ENCODE measurements around the gene REELD1.

Gene REELD1

DNA sequence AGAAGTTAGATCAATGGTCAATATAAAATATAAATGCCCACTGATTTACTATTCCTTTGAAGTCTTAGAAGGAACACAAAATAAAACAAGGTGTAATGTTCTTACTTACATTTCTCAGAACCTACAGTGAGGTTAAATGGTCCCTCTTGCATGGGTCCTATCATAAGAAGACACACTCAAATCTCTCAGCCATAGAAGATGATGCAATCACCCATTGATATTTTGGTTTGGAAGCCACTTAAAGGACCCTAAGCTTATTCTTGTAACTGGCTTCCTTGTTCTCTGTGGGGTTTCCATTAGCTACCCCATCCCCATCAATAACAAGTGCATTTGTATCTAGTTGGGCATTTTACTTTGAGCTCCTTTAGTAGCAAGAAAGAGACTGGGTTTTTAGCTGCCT, 15.1 kb downstream of the REELD1 start:
- no peak for DNase-seq

DNA sequence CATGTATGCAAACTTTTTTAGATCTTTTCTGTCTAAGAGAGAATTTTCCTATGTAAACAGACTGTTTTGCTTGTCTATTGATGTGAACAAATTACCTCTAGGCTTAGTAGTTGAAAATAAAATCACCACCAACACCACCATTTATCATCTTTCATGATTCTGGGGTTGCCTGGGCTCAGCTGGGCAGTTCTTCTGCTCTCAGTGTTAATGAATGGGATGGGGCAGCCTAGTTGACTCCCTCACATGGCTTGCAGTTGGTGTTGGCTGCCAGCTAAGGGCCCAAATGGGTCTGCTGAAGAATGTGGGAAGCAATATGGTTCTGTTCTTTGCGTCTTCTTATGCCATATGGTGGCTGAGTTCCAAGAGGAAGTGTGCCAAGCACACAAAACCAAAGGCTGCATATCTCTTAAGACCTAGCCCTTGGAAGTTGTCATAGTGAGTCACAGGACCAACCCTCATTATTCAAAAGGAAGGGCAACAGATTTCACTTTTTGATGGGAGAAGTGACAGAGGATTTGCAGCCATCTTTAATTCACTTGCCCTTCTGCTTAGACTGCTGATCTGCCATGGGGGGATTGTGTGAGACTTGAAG, 17.9 kb downstream of the REELD1 start:
- DNase-seq: no peak

DNA sequence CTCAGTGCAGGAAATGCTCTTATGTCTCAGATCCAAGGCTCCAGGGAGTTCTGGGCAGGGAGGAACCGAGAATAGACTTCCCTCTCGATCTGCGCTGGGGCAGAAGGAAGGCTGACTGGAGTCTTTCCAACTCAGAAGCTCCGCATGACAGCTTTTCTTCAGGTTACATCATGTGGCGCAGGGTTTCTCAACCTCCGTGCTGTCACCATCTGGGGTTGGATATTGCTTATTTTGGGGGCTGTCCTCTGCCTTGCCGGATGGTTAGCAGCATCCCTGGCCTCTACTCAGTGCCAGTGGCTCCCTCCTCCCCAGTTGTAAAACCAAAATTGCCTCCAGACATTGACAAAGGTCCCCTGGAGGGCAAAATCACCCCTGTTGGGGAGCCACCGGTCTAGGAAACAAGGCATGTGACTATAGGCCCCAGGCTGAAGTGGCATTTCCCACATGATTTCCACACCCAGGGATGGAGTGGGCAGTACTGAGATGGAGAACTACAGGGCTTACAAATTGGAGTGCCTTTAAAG, 21.4 kb downstream of the REELD1 start:
- no peak for DNase-seq

DNA sequence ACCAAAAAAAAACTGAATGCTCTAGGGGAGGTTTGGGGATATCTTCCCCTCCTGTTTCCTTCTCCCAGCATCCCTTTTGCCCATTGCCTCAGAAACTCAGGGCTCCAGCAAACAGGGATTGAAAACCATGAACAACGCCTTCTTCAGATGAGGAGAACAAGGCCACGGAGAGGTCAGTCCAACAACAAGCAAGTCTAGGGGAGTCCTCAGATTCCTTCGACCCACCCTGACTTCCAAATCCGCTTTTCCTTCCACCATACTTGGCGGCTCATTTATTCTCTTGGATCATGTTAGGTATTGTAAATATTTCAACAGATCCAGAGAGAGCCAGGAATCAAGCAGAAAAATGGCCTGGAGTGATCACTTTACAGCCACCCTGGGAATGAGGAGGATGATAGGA, 21.9 kb downstream of the REELD1 start:
- DNase-seq: no peak

DNA sequence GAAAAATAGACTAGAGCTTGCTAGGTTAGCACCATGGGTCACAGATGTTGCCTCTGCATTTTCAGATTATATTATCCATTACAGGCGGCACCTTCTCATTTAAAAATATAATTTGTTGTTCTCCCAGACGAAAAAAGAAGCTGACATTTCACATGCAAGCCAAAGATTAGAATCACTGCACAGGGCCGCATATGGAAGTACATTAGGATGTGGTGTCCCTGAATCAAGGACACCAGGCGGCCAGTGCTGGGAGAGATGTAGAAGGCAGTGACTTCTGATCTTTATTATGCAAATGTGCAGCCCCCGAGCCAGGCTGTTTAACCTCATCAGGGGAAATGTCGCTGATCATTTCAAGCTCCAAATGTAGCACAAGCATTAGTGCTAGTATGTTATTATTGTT, 22.8 kb downstream of the REELD1 start:
- no peak for DNase-seq

DNA sequence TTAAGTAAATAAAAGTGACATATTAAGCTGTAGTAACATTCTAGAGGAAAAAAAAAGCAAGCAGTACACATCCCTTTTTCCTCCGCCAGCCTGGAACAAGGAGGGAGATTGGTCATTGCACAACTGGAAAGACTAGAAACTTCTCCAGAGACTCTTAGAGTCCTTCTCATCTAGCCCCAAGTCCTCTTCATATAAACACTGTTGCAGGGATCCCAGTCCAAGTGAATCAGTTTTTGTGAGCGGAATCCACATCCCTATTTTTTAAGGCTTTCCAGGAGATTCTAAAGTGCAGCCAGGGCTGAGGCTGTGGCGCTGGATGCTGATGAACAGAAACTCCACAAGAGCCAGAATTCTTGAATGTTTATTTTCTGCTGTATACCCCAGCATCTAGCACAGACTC, 23.8 kb downstream of the REELD1 start:
- DNase-seq: no peak

DNA sequence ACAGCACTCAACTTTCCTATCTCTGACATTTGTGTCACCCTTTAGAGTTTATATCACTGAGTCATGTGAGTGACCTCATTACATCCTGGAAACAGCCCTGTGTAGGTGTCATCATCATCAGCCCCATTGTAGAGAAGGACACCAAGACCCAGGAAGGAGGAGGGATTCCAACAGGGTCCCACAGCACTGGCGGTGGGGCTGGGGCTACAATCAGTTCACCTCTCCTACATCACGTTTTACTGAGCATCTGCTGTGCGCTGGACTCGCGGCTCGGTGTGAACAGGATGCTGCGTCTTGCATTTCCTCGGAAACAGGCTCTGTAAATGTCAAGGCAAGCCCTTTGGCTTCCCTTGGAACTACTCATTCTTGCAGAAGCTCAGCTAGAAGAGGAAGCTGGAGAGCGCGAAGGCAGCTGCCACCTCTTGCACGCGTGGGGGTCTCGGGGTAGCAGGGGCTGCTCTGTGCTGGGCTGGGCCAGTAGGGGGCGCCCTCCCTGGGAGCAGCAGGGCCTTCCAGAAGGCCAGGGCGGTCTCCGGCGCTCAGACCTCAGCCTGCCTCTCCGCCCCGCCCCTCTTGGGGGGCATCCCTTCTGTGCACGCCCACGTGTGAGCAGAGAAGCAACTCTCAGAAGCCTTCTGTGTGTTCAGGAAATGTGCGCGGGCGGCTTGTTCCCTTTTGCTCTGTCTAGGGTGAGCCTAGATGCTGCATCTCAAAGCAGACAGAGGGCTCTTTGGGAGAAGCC, 29.0 kb downstream of the REELD1 start:
- DNase-seq: no peak

DNA sequence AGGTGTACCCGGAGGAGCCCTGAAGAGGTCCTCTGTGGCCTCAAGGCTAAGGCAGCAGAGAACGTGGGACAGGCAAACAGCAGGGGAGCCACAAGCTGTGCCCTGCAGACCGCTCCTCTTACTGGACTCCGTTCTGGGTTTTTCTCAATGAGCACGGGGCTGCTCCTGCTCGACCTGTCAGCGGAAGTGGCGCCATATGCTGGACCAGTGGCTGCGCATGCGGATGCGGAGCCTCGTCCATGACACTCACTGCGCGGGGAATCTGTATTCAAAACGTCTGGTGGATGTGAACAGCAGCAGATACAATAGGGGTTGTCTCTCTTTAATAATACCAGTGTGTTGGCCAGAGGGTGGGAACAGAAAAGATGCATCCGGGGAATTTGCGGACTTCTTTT, 29.5 kb downstream of the REELD1 start:
- DNase-seq: no peak

DNA sequence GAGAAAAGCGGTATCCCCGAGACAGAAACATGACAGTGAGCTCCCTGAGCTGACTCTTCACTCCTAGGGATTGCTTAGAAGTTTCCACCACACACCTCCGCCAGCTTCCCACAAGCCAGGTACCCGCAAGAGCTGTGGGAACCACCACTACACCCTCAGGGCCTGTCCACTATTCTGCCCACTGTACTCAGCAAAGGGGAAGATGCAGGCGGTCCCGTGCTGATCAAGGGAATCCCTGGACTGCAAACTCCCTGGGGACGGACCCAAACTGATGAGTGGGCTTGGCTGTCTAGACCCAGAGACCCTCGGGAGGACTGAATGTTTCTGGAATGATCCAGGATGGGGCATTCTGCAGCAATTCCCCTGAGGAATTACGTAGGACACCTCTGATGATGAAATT, 30.2 kb downstream of the REELD1 start:
- no peak for DNase-seq

DNA sequence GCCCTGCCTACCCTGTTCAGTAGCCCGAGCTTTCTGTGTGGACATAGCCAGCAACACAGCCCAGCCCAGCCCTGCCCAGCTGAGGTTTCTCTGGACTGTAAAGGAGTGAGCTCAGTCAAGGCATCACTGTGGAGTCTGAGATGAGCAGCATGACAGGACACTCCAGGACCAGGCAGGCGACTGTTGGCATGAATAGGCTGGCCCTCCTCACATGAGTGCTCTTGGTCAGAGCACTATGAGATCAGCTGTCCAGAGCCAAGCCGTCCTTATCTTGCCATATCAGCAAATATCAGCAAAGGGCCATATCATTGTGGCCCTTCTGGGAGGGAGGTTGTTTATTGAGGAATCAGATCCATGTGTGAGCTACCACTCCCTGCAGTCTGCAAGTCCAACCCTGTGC, 30.9 kb downstream of the REELD1 start:
- no peak for DNase-seq

DNA sequence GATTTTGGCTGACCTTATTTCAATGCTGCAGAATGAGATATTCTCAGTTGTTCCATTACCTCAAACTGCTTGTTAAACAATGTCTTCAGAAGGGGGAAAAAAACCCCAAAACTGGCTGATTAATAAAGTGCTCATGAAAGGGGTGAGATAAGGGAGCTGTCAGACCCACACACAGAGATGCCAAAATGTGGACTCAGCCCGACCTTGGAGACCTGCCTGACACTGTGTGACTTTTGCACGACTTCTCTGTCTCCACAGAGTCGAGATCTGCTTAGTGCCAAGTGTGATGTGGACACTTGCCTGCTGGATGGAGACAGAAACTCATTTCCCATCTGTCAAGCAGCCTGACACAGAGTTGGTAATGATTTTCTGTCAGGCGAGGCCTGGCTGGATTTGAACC, 31.5 kb downstream of the REELD1 start:
- no peak for DNase-seq

DNA sequence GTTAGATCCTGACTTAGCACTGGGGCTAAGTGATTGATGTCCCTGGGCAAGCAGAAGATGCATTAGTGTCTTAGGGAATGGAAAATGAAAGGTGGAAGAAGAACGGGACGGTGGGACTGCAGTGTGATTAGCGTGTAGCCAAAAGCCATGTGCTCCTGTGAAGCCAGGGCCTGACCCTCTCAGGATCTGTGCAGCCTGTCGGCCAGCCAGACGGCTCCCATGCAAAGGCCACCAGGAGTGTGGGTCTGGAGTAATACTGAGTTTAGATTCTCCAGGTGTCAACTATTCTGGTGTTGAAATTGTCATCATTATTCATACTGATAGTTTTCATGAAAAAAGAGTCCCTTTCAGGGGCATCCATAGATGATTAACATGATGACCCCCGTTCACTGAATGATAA, 32.0 kb downstream of the REELD1 start:
- no peak for DNase-seq

DNA sequence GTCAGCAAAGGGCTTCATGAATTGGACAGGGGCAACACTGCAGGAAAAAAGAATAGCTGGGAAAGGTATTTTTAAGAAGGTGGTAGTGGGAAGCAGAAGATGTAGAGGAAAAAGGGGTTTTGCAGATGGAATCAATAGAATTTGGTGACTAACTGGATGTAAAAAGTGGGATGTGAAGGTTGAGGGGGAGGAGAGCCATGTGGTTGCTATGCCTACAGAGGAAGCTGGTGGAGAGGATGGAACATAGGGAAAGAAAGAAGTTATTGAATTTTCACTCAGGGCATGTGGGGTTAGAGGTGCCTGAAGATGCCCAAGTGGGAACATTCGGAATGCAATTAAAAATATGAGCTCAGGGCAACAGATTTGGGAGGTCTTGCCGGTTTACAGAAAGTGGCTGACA, 33.0 kb downstream of the REELD1 start:
- DNase-seq: no peak

DNA sequence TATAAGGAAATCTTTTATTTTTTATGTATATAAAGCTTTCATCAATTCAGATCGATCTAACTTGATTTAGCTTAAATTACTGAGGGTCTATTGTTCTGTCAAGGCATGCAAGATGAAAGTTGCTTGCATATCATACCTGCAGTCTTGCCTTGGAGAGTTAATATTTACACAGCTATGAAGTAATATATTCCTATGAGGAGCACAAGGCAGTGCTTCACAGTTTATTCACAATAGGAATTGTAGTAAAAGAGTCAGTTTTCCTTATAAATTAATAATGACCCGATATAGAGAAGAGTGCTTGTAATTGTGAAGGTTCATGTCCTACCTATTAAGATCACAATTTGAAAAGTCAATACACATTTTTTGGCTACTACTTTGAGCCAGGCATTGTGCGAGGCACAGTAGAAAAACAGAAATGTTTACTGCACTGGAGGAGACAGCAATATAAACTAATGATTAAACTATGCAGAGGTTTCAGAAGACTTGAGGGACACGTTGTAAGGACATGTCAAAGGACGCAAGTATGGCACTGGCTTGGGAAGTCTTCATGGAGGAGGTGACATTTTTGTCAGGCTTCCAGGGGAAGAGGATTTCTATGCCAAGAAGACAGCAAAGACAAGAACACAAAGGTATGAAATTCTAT, 38.8 kb downstream of the REELD1 start:
- DNase-seq: no peak

DNA sequence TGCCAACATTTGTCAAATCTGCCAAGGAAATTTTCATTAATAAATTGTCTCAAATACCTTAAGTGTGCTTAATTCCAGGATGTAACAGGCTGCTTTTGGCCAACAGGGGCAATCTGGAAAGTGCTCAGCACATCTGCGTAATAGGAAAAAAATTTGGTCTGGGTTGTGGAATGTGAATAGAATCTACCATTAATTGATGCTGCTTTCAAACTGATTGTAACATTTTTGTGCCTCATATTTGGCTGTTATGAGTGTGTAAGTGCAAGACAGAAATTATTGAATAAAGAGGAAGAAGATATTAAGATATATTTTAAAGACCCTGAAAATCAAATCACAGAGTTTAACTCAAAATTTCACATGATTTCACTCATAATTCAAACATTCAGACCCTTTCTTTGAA, 41.1 kb downstream of the REELD1 start:
- DNase-seq: no peak

DNA sequence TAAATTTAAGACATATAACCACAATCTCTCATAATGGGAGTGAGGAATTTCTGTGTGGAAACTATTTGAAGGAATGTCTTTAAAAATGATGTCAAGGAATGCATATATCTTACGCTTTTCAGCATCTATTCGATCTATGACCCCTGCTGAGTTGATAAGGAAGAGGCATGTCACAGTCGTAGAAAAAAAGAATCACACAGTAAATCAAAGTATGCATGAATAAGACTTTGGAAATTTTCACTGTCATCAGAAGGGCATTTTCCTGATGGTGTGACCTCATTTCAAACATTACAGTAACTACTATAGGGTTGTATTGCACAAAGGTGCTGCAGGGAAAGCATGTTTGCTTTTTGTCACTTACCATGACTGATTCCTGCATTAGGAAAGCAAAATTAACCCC, 41.5 kb downstream of the REELD1 start:
- no peak for DNase-seq

DNA sequence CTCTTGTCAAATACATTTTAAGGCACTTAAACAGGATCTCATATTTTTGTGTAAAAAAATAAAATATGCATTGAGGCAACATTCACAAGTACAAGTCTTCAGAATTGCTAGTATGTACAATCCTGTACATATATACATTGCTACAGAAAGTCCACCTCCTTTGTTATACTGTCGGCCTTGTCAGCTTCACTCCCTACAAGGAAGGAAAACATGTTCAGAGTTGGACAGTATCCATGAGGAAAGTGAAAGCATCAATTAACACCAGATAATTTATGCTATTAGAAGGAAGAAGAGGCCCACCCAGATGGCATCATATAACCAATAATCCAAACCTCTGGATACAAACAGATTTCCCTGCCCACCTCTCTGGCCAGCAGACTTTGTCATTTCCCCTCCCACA, 42.0 kb downstream of the REELD1 start:
- DNase-seq: no peak

DNA sequence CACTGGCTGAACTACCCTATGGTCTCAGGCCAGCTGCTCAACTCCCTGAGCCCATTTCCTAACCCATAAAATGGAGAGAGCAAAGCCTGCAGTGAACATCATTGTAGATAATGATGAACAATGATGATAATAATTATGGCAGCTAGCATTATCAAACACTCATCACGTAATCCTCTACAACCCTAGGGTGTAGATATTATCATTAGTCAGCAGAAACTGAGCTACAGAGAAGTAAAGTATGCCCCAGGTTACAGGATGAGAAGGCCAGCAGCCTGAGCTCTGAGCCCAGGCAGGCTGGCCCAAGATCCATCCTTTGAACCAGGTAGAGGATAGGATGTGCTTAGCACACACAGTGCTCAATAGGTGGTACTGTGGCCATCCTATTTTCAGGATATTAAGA, 43.2 kb downstream of the REELD1 start:
- no peak for DNase-seq

DNA sequence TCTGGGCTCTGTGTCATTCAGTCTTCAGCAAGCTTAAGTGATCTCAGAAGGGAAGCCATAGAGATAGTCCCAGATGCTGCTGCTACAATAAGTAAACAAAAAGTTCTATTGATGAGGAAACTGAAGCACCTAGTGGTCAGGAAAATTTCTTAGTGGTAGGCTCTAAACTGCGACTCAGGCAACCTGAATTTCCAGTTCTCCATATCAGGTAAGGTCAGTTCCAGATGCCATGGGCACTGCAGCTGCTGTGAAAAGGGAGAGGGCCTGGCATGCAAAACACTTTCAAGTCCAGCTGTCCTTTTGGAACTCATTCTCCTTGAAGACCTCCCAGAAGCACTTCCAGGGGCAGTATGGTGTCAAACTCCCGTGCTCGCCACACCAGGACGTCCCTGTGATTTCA, 46.2 kb downstream of the REELD1 start:
- DNase-seq: no peak

DNA sequence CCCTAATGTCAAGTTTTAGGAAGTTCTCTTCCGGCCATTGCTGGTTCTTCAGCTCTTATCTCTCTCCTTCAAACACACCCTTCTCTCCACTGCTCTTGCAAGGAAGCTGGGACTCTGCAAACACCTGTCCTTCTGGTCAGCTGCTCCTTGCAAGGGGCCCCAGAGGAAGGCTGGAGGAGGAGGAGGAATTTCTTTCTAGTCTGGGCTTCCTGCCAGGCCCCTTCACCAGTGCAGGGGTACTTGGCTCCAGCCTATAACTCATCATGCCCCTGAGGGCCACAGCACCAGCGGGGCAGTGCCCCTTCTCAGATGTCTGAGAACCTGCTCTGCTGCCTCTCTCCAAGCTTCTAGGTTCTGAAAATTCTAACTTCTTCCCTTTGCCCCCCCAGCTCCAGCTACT, 46.7 kb downstream of the REELD1 start:
- DNase-seq: no peak

DNA sequence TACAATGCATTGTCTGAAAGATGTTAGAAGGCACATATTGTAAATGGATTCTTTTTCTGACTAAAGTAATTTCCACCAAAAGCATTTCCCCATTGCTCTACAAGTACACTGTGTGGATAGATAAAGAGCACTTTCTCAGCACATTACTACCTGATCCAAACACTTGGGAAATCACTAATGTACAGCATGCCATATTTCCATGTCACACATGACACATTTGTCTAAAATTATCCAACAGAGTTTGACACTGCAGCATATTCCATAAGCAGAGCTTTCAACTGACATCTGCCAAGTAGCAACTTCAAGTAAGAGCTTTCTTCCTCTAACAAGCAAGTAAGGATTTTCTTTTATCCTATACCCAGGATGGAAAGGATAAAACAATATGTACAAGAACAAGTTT, 49.5 kb downstream of the REELD1 start:
- DNase-seq: no peak

DNA sequence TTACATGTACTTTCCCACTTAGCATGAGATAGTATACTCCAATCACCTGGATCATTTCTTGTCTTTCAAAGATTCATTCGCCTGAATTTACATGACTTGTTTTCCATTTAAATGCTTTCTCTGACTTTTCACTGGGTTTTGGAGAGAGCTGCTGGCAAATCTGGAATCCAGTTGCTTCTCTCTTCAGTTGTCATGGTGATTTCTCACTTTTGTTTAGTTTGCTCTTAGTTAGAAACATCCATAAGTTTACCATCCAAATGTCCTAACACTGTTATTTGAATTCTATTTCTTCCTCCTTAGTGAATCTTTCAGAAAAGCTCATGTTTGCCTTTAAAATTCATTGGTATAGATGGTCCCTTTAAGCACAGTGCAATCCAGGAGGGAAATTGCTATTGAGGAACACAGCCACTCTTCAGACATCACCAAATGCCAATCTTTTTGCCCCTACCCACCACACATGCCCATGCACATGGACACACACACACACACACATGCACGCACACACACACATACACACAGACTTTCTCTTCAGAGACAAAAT, 51.7 kb downstream of the REELD1 start:
- no peak for DNase-seq

DNA sequence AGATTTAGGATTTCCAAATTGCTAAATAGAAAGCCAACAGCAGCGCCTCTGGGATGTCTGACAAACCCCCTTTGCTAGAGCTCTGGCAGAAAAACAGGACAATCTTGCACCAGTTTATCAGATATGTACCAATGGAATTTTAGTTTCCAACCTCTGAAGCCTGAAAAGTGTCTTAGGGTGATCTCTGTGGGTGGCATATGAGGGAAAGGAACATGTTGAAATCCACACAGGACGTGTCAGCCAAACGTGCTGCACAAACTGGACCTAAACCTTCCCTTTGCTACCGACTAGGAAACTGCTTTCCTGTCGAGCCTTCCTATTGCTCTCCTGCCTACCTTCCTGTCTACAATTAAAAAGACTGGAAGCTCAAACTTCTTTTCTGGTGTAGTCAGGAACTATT, 53.5 kb downstream of the REELD1 start:
- no peak for DNase-seq

DNA sequence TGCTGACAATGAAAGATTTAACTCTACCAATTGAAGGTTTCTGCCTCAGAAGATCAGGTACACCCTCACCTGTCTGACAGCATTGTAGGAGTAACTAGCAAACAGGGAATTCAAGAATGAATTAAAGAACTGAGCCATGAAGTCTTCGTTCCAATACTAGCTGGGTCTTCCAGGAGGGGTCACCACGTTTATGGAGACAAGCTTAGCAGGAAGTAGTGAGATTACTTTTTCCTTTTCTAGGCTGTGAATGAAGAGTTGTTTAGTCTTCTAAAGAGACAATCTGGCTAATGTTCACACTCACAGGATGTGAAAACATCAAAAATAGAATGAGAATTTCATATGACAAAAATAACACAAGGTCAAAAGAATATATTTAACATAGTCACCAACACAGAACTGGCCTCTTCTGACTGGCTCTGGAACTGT, 54.9 kb downstream of the REELD1 start:
- no peak for DNase-seq

All from hematopoietic multipotent progenitor cell treated with erythropoietin and hydrocortisone succinate and interleukin-3 and kit ligand, for 8 days (in vitro differentiated cells).